ENCODE results near the gene BRI3. TPM values are rescaled to one million over a fixed set of nuclear protein-coding genes. Genes with fewer than 3 reads are reported as not detected.
A peak's percentile ranks its signal among the peaks of the same experiment; 100 is the strongest.

Gene BRI3
- total and polyA plus RNA-seq, 2 of the 13 experiments (the other 11 are each of a cell fraction or from before 2014, with no cell fraction given): 54.0 to 103 TPM

- FAIRE-seq (no peak), DNase-seq (ENCODE audit: low spot score) (no peak), ATAC-seq (no peak)
- Histone ChIP-seq H2AFZ (ENCODE audit: low read length) (no peak overlapping the region), H3K9ac (ENCODE audit: insufficient read depth, low read depth, low read length) (no peak overlapping the region), H3K36me3 (replicated peaks in 1 of 2; ENCODE audit: control insufficient read depth in 1 of 2, insufficient read depth in 2 of 2, low read length in 2 of 2) (no peaks in the 10 kb centered on the region; a peak in 2 of 5 replicates), H3K27ac (ENCODE audit: extremely low read length, insufficient read depth, low read length) (no peak overlapping the region), H3K4me2 (ENCODE audit: low read depth, low read length) (no peak overlapping the region), H3K9me3 (ENCODE audit: low read length) (no peaks in the 10 kb centered on the region), H4K20me1 (ENCODE audit: insufficient read depth, low read length) (no peaks in the 10 kb centered on the region), H3K79me2 (ENCODE audit: insufficient read depth, low read length) (no peaks in the 10 kb centered on the region), H3K4me3 (replicated peaks in 1 of 3; ENCODE audit: insufficient read depth in 1 of 3, low read depth in 2 of 3, low read length in 3 of 3) (no peak overlapping the region), H3K27me3 (ENCODE audit: control insufficient read depth in 1 of 2, insufficient read depth in 2 of 2, low read length in 2 of 2) (no peaks in the 10 kb centered on the region), H3K4me1 (ENCODE audit: insufficient read depth, low read length) (no peaks in the 10 kb centered on the region)
- in situ Hi-C loops (cut with HindIII; ENCODE audit: extremely low pct_ligation_motif_present, low pct_unique_long_range_greater_than_20kb) (no loop called here), intact Hi-C loops (cut with micrococcal nuclease; ENCODE audit: unreplicated experiment) (no loop called here)
- ChIA-PET CTCF (ENCODE audit: low intra/inter-chr PET ratio, low total read pairs) (no interaction called here), POLR2A (no interaction called here)
- BruUV-seq (replicated peaks): no TSS peak
- TF ChIP-seq AGO2 (optimal IDR thresholded peaks at IDR 0.05; ENCODE audit: low read depth, low read length) (peak; percentile 23), RORA (CRISPR knock-in tag; IDR thresholded peaks at IDR 0.05) (no peak), ZNF280B (CRISPR knock-in tag; IDR thresholded peaks at IDR 0.05; ENCODE audit: borderline replicate concordance) (no peak)
- 93% methylated on average over 19 of the region's 25 CpGs for WGBS (ENCODE audit: low lambda C conversion rate)
Measured at GRCh38 chr7:98236355-98237185, 44.9 kb upstream of the BRI3 start.

DNA sequence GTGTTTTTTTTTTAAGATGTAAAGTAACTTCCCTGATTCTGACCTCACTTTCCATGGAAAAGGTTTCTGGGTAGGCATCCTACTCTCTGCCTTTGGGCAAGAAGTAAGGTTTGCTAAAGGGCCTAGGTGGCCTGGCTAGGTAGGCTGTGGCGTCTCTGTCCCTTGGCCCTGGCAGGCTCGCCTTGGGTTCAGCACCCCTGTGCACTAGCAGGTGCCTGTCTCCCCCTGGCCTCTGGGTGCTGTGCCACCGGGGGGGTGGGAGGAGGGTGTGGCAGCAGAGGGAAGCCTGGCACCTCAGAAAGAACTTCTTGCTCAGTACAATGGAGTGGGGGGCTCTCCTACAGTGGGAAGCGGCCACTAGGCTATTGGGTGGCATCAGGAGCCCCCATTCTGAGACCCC, 43.4 kb upstream of the BRI3 start:
- 100% methylated on average over 1 of the region's 4 CpGs for WGBS (ENCODE audit: low lambda C conversion rate)
- Histone ChIP-seq H3K36me3 (replicated peaks in 1 of 2; ENCODE audit: control insufficient read depth in 1 of 2, insufficient read depth in 2 of 2, low read length in 2 of 2) (no peaks in the 10 kb centered on the region; a peak in 2 of 5 replicates), H3K4me1 (ENCODE audit: insufficient read depth, low read length) (no peaks in the 10 kb centered on the region), H3K27me3 (ENCODE audit: control insufficient read depth in 1 of 2, insufficient read depth in 2 of 2, low read length in 2 of 2) (no peaks in the 10 kb centered on the region), H3K79me2 (ENCODE audit: insufficient read depth, low read length) (no peaks in the 10 kb centered on the region), H3K9me3 (ENCODE audit: low read length) (no peaks in the 10 kb centered on the region), H3K9ac (ENCODE audit: insufficient read depth, low read depth, low read length) (no peak overlapping the region), H4K20me1 (ENCODE audit: insufficient read depth, low read length) (no peaks in the 10 kb centered on the region), H3K4me2 (ENCODE audit: low read depth, low read length) (no peak overlapping the region), H2AFZ (ENCODE audit: low read length) (no peak overlapping the region), H3K4me3 (replicated peaks in 1 of 3; ENCODE audit: insufficient read depth in 1 of 3, low read depth in 2 of 3, low read length in 3 of 3) (no peak overlapping the region), H3K27ac (ENCODE audit: extremely low read length, insufficient read depth, low read length) (no peak overlapping the region)
- POLR2A ChIA-PET: no interaction called here
- DNase-seq (ENCODE audit: low spot score): no peak
- intact Hi-C loops (cut with micrococcal nuclease; ENCODE audit: unreplicated experiment): no loop called here
- ATAC-seq: no peak
- TF ChIP-seq HOXA7 (CRISPR knock-in tag; IDR thresholded peaks at IDR 0.05): no peak
- no peak for TF ChIP-seq RARG (CRISPR knock-in tag; IDR thresholded peaks at IDR 0.05; ENCODE audit: low read depth)
- TF ChIP-seq ZSCAN21 (CRISPR knock-in tag; IDR thresholded peaks at IDR 0.05; ENCODE audit: borderline replicate concordance): no peak
- TF ChIP-seq ZSCAN31 (CRISPR knock-in tag; IDR thresholded peaks at IDR 0.05; ENCODE audit: low read depth): no peak
- in situ Hi-C loops (cut with HindIII; ENCODE audit: extremely low pct_ligation_motif_present, low pct_unique_long_range_greater_than_20kb): no loop called here
- CTCF ChIA-PET (ENCODE audit: low intra/inter-chr PET ratio, low total read pairs): no interaction called here
- FAIRE-seq: no peak
- BruUV-seq (replicated peaks): no TSS peak
